GM18508 (cell line): Measurements from ENCODE around the gene HAPLN3.
"Not testable (repeated sequence)": the region's sequence is repeated elsewhere in the genome, so short reads cannot be mapped to it uniquely, and the experiment has no call there.

Source experiments
- ATAC-seq: cut with Tn5 transposase; IDR thresholded peaks from one replicate; pipeline ENCODE4 v1.9.1; 2021; ENCODE audit warnings: moderate number of reproducible peaks; ENCODE audit not compliant: insufficient read depth, unreplicated experiment

Gene HAPLN3, protein sequence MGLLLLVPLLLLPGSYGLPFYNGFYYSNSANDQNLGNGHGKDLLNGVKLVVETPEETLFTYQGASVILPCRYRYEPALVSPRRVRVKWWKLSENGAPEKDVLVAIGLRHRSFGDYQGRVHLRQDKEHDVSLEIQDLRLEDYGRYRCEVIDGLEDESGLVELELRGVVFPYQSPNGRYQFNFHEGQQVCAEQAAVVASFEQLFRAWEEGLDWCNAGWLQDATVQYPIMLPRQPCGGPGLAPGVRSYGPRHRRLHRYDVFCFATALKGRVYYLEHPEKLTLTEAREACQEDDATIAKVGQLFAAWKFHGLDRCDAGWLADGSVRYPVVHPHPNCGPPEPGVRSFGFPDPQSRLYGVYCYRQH

DNA sequence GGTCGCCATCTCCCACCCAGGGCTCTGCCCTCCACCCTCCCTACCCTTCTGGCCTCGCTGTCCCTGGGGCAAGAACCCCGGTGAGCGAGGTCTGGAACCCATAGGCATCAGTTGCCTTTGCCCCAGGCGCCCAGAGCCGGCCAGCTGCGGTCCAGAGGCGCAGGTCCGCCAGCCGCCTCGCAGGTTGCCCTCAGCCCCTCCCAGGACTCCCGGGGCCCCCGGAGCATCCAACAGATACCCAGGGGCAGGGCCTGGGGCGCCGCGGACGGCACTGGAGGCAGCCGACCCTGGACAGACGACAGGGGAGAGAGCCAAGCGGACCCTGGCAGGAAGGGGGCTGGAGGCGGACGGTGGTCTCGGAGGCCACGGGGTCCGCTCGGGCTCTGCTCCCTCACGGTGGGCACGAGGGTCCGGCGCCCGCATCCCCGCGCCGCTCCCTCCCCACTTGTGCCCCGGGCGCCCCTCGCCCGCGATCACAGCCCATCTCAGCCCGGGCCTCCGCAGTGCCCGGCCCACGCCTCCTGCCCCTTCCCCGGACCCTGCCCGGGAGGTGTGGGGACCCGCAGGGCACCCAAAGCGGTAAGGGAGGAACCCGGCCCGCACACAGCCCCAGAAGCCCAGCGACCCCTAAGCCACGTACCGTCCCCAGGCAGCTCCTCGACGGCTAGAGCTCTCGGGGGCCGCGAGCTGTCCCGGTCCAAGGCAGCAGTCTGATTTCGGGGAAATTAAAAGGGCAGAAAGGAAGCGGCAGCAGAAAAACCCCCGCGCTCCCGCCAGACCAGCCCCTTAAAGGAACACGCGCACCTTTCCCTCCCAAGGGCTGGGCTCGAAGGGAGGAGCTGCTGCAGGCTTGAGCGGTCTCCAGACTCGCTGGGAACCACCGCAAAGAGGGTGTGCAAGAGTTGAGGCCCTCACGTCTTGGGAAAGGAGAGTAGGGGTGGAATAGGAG, at the start of gene HAPLN3:
TSS of gene HAPLN3 (minus strand) at position 726 of the 949 bp plus-strand sequence. CDS start 8,246 bp downstream, outside the sequence.
- no peak for ATAC-seq

DNA sequence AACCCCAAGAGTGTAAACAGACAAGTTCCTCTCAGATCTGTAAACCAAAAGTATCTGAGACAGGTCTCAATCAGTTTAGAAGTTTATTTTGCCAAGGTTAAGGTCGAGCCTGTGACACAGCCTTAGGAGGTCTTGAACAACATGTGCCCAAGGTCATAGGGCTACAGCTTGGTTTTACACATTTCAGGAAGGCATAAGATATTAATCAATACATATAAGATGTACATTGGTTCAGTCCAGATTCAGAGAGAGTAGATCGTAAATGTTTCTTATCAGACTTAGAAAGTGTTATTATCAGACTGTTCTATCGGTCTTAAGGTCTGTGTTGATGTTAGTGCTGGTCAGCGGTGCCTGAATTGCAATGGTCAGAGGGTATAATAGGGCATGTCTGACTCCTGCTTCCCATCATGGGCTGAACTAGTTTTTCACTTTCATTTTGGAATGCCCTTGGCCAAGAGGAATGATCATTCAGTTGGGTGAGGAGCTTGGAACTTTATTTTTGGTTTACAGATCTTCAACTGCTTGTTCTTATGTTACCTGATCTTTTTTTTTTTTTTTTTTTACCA, 44.8 kb upstream of the HAPLN3 start:
- ATAC-seq, result no peak

DNA sequence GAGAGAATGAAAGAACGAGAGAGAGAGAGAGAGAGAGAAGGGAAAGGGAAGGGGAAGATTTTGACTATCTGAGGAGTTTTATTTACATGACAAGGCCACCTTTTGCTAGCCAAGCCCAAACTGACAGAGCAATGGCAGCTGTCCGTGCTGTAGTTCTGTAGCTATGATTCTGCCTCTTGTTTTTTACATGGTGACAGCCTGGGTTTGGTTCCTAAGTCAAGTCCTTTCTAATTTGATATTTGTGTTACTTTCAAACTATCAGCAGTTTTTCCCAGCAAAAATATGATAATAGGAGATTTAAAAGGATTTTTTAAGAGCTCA, 44.1 kb upstream of the HAPLN3 start:
- ATAC-seq, result no peak

DNA sequence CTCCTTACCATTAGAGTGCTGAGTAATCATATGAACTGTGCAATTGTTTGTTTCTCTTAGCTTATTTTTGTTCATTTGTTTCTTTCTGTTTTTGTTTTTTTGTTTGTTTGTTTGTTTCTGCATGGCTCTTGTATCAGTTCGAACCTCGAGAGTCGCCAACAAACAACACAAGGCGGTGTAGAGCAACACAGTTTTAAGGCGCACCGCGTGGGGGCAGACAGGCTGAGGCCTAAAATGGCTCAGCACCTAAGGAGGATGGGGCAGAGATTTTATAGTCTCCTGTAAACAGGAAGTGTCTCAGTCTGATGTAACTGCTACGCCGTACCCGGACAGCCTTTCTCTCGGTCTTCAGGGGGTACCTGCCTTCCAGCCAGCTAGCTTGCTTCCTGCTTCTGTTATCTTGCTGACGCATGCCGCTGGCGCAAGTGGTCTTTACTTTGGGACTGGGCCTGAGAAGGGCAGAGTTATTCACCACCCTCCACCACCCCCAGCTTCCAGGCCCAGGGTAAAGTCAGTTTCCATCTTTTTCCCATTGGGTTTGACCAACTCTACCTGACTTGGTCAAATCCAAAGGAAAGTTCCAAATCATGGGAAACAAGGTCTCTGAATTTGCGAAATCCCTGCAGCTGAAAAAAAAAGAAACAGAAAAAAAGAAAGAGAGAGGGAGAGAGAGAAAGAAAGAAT, 43.6 kb upstream of the HAPLN3 start:
- no peak for ATAC-seq

DNA sequence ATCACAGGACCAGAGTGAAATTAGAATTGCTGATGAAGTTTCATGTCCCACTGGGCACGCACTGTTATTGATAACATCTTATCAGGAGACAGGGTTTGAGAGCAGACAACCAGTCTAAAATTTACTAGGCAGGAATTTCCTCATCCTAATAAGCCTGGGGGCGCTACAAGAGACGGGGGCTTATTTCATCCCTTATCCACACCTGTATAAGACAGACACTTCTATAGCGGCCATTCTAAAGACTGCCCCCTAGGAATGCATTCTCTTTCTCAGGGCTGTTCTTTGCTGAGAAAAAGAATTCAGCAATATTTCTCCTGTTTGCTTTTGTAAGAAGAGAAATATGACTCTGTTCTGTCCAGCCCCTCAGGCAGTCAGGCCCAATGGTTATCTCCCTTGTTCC, 39.1 kb upstream of the HAPLN3 start:
- ATAC-seq, result not testable (repeated sequence)

DNA sequence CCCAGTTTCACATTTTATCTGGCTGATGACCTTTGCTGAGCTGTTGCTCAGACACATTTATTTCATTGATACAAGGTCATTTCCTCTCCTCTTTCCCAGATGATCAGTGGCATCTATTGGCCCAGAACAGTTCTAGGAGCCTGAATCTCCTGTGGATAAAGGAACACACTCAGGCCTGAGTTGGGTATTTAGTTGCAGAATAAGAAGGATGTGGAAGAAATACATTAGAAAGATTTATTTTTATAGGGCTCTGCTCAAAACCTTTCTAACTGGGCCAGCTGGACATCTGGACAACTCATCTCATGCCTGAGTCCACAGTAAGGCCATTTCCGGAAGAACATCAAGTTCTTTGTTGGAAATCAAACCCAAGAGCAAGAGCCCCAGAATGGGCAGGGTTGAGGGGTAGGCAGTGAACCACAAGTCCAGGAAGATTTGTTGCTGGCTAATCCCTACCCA, 37.6 kb upstream of the HAPLN3 start:
- no peak for ATAC-seq

DNA sequence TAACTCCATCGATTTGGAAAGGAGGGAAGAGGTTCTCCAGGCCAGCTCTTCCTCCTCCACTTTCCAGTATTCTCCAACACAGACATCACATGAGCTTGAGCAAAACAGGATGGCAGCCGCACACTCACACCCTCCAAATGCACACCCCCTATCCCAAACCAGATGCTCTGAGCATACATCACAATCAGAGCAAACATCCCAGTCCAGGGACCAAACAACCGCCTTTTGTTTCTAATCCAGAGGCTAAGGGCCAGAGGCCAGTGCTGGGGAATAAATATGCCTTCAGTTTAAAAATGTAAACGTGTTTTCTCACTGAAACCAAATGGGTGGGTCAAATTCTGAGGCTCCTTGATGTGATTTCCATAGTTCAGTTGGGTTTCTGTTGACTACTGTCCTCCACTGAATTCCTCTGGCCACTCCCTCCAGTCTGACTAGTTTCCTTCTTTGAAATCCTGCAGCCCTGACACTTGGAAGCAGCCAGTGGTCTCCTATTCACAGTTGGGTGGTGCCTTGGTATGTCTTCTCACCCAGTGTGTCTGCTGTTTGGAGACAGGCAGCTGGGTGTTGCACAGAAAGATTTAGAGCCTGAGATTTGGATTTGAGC, 37.0 kb upstream of the HAPLN3 start:
- ATAC-seq, result no peak

DNA sequence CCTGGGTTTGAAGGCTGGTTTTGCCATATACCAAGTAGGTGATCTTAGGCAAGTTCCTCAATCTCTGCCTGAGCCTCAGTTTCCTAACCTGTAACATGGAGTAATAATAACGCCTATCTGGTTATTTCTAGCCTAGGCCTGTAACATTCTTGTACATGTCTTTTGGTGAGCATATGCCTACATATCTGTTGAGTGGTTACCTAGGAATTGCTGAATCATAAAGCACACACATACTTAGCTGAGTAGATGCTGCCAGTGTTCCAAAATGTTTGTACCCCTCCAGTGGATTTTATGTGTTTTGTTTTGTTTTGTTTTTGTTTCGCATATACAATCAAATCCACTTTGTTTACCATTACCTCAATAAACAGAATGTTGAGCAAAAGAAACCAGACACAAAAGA, 35.2 kb upstream of the HAPLN3 start:
- ATAC-seq, result no peak

DNA sequence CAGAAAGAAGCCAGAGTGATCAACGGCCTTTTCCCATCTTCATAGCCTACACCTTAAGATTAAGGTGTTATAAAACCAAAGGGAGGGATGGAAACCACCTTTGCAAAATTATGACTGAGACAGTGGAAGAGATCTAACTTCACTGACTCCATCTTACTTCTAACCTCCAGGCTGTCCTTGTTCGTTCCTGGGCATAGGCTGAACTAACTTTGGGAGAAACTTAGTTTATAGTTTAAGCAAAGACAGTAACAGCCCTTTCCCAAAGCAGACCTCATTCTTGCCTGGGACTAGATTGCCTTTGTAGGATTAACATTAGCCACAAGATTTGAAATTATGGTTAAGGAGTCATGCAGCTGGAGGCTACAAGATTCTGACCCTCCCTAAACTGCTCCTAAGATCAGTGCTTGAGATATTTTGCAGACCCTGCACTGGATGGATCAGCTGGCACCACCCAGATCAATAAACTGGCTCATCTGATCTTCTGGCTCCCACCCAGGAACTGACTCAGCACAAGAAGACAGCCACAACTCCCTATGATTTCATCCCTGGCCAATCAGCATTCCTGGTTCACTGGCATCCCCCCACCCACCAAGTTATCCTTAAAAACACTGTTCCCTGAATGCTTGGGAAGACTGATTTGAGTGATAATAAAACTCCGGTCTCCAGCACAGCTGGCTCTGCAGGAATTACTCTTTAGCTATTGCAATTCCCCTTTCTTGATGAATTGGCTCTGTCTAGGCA, 34.2 kb upstream of the HAPLN3 start:
- ATAC-seq, result not testable (repeated sequence)

DNA sequence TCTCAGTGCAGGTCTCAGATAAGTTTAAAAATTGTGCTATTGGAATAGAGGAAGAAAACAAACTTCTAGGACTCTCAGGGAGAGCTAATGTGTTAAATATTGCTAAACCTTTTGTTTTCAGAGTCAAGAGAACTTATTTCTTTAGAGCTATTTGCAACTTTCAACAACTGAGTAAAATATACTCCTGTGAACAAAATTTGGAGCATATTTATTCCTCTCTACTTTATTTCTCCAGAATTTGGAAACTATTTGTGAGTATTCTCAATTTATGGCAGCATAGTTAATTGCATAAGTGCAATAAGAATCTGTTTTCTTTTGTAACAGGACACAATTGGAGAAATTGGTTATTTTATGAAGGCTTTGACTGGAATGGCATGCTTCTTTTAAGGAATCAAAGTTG, 32.8 kb upstream of the HAPLN3 start:
- ATAC-seq, result not testable (repeated sequence)

DNA sequence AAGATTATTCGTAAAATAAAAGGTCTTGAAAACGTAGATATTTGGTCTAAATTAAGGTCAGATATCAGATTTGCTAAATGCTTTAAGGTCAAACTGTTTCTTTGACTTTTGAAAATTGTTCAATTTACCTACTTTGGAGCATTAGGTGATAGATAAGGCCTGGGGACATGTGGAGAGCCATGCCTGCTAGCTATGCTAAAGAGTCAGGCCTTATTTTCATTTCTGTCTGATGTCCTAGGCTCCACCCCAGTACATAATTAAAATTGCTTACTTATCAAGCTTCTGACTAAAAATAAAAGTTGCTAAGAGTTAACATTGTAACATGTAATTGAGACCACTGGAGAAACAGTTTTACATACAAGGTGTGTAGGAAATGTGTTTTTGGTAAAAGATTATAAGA, 30.3 kb upstream of the HAPLN3 start:
- ATAC-seq, result not testable (repeated sequence)

DNA sequence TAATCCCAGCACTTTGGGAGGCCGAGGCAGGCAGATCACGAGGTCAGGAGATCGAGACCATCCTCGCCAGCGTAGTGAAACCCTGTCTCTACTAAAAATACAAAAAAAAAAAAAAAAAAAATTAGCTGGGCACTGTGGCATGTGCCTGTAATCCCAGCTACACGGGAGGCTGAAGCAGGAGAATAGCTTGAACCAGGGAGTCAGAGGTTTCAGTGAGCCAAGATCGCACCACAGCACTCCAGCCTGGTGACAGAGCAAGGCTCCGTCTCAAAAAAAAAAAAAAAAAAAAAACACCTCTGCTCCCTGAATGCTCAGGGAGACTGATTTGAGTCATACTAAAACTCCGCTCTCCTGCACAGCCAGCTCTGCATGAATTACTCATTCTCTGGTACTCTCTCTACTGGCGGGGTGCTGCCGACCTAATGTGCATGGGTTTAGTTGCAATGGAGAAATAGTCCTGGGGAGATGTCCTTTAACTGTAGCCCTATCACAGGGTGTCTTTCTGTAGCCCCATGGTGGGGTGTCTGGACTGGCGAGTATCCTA, 25.6 kb upstream of the HAPLN3 start:
- peak; percentile 49 for ATAC-seq

DNA sequence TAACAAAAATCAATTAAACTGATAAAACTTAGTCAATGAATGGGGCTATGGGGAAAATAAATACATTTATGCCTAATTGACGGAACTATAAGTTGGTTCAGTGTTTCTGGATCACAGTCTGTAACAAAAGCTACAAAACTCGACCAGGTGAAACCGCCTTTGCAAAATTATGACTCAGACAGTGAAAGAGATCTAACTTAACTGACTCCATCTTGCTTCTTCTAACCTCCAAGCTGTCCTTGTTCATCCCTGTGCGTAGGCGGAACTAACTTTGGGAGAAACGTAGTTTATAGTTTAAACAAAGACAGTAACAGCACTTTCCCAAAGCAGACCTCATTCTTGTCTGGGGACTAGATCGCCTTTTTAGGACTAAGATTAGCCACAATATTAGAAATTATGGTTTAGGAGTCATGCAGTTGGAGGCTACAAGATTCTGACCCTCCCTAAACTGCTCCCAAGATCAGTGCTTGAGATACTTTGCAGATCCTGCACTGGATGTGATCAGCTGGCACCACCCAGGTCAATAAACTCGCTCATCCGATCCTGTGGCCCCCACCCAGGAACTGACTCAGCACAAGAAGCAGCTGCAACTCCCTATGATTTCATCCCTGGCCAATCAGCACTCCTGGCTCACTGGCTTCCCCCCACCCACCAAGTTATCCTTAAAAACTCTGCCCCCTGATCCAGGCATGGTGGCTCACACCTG, 25.0 kb upstream of the HAPLN3 start:
- ATAC-seq, result no peak

DNA sequence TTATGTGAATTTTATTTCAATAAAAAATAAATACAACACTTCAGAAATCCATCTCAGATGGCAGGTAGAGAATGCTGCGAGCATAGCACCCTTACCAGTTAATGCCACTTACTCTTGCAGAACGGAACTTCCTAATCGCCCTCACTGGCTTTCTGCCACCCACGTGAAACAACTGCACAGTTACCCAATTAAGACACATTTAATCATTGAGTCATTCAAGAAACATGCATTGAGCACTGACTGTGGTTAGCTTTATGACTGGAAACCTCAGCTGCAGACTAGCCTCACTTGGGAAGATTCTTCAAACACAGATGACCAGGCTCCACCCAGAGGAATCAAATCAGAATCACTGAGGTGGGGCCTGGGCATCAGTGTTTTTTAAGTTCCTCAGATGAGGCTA, 23.4 kb upstream of the HAPLN3 start:
- peak; percentile 51 for ATAC-seq

DNA sequence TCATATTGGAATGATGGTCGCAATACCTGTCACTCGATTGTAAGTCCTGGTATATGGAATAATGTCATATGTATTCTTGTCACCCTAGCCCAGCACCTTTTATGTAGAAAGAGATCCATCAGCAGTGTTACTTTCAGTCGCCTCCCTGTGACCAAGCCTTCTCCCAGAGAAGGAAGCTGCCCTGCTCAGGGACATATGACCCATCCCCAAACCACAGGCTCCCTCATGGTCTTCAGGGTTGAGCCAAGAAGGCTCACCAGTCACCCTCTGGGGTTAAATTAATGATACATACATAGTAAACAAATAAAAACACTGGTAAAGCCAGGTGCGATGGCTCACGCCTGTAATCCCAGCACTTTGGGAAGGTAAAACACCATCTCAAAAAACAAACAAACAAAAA, 22.4 kb upstream of the HAPLN3 start:
- no peak for ATAC-seq

DNA sequence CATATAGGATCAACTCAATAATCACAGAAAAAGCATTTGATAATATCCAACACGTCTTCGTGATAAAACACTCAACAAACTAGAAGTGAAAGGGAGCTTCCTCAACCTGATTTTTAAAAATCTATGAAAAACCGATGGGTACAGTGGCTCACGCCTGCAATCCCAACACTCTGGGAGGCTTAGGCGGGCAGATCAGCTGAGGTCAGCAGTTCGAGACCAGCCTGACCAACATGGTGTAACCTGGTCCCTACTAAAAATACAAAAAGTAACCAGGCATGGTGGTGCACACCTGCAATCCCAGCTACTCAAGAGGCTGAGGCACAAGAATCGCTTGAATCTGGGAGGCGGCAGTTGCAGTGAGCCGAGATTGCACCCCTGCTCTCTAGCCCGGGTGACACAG, 20.0 kb upstream of the HAPLN3 start:
- no peak for ATAC-seq

DNA sequence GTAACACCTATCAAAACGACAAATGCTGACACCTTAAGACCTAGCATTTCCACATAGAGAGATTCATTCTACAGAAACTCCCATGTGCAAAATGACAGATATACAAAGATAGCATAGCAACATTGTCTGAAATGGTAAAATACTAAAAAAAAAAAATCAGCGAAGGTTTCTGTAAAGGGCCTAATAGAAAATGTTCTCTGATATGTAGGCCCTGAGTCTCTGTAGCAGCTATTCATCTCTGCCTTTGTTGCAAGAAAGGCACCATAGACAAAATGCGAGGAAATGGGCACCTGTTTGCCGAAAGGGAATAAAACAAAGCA, 18.5 kb upstream of the HAPLN3 start:
- ATAC-seq, result no peak

DNA sequence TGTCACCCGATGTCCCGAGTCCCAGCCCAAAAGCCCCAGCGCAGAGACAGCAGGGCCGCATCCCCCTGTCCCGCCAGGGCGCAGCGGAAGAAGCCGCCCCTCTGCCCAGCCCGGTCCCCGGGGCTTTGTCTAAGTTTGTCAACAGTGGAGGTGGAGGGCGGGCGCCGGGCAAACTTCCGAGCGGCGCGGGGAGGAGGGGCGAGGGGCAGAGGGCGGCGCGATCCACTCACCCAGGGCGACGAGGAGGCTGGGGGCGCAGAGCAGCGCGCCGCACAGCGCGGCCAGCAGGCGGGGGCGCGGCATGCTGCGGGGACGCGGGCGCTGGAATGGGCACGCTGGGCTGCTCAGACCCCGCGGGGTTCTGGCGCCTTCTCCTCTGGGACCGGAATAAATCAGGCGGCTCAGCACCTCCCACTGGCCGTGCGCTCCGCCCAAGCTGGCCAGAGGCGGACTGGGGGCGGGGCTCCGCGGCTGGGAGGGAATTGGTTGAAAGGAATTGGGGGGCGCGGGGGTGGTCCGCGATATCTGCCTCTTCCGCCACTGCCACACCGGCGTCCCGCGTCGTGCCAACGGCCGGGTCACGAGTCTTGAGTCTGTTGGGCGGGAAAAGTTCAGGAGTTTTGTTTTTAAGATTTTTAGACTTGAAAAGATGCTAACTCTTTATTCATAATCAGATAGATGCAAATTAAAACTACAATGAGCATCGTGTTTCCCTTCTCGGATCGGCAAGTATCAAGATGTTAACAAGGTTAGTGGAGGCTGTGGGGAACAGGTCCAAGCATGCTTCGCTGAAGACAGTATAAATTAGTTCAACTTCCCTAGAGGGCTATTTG, 17.9 kb upstream of the HAPLN3 start, which contains the start of gene MFGE8:
TSS of gene MFGE8 (minus strand) at position 363 of the 833 bp plus-strand sequence. CDS start at position 303, 60 bp downstream.
- ATAC-seq, result no peak
